ENCODE results near the gene ZNF74. TPM values are rescaled to one million over a fixed set of nuclear protein-coding genes. Genes with fewer than 3 reads are reported as not detected.

The ZNF74 gene
- total and polyA plus RNA-seq, 5 donors from 2014 or later: 3.4 to 5.9 (median 4.1) TPM

DNA sequence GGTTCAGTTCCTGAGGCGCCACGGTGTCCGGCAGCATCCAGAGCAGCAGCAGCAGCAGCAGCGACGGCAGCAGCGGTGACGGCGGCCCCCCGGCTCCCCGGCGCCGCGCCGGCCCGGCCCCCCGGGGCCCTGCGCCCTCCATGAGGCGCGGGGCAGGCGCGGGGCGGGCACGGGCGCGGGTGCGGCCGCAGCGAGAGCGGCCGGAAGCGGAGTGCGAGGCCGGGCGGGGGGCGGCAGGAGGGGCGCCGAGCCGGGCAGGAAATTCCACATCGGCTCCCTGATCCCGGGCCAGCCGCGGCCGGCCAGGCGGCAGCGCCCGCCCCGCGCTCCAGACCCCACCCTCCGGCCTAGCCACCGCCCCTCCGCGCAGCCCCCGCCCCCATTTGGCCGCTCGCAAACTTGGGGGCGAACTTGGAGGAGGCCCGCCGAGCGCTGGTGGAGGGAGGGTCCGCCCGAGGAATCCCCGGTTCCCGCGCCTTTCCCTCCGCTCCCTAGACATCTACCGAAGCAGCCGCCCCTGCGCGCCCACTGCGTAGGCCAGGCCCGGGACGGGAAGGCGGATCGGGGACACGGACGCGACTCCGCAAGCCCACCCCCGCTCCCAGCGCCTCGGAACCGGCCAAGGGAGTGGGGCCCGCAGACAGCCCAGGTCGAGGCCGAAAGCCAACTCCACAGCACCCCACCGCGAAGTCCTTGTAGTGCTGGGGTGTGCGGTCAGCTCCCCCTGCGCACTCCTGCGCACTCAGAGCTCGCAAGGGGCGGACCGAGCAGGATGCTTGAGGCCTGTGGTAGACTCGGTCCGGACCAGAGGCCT is 43.9 kb downstream of the ZNF74 start, which contains the start of gene SCARF2:
TSS of gene SCARF2 (minus strand) at position 213 of the 814 bp plus-strand sequence. CDS start at position 142, 71 bp downstream.
- peak within 1 kb of the TSS; percentile 32 for H3K4me3 ChIP-seq (ENCODE audit: low read depth, low read length)
- H3K4me3 Mint-ChIP-seq: peak within 1 kb of the TSS; percentile 79 to 87 (median 81)
- peaks cover 25% of the 10 kb centered on the region for H3K4me1 ChIP-seq (ENCODE audit: control insufficient read depth, insufficient read depth, low read length, poor library complexity, severe bottlenecking)
- H3K36me3 Mint-ChIP-seq: peaks cover 7% of the 10 kb centered on the region
- H3K9me3 ChIP-seq (ENCODE audit: control insufficient read depth in 2 of 2, low read length in 2 of 2): no peaks in the 10 kb centered on the region
- H3K9me3 Mint-ChIP-seq: peaks cover 0 to 2% (median 0%) of the 10 kb centered on the region in 7 donors
- peaks cover 20% of the 10 kb centered on the region for H3K36me3 ChIP-seq (ENCODE audit: control insufficient read depth, insufficient read depth, low read length)
- peaks cover 8% of the 10 kb centered on the region for H3K27me3 ChIP-seq (ENCODE audit: control insufficient read depth, insufficient read depth, low read length)
- H3K4me1 Mint-ChIP-seq: peaks cover 0 to 29% (median 7%) of the 10 kb centered on the region in 4 donors
- no peak for DNase-seq
- H3K27ac ChIP-seq (ENCODE audit: insufficient read depth, low read length, poor library complexity, severe bottlenecking): no peak within 1 kb of the TSS
- peaks cover 49% of the 10 kb centered on the region for H3K27me3 Mint-ChIP-seq
- ATAC-seq (ENCODE audit: low read depth in 2 of 2): no peak
- H3K27ac Mint-ChIP-seq: peak within 1 kb of the TSS; percentile 36 to 89 (median 68)

DNA sequence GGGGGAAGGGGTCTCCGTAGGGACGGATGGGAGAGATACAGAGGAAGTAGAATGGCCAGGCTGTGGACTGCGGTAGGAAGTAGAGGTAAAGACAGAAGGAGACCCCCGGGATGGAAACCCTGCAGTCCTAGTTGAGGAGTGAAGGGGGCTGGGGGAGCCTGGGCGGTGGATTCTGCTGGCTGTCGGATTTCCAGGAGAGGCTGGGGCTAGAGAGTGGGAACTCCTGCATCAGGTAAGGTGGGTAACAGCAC is 44.4 kb downstream of the ZNF74 start:
- Histone ChIP-seq H3K4me1 (ENCODE audit: control insufficient read depth, insufficient read depth, low read length, poor library complexity, severe bottlenecking) (peaks cover 25% of the 10 kb centered on the region), H3K4me3 (ENCODE audit: low read depth, low read length) (no peak overlapping the region), H3K27me3 (ENCODE audit: control insufficient read depth, insufficient read depth, low read length) (peaks cover 8% of the 10 kb centered on the region), H3K27ac (ENCODE audit: insufficient read depth, low read length, poor library complexity, severe bottlenecking) (no peak overlapping the region), H3K36me3 (ENCODE audit: control insufficient read depth, insufficient read depth, low read length) (peaks cover 20% of the 10 kb centered on the region), H3K9me3 (ENCODE audit: control insufficient read depth in 2 of 2, low read length in 2 of 2) (no peaks in the 10 kb centered on the region)
- Mint-ChIP-seq H3K27me3 (peaks cover 45% of the 10 kb centered on the region), H3K27ac (peak overlapping the region in 1 of 3 donors; percentile 89), H3K36me3 (peaks cover 12% of the 10 kb centered on the region), H3K4me3 (peak overlapping the region in 3 of 4 donors; percentile 59 to 87 (median 62)), H3K9me3 (peaks cover 0 to 2% (median 0%) of the 10 kb centered on the region in 7 donors), H3K4me1 (peaks cover 0 to 29% (median 8%) of the 10 kb centered on the region in 4 donors)
- ATAC-seq (ENCODE audit: low read depth in 2 of 2): no peak
- no peak for DNase-seq

GRCh38 chr22:20438678-20439492 is 44.9 kb downstream of the ZNF74 start:
- peak overlapping the region; percentile 29 to 87 (median 70) for H3K4me3 Mint-ChIP-seq
- peaks cover 44% of the 10 kb centered on the region for H3K27me3 Mint-ChIP-seq
- DNase-seq (no peak), ATAC-seq (ENCODE audit: low read depth in 2 of 2) (no peak)
- H3K36me3 Mint-ChIP-seq: peaks cover 12% of the 10 kb centered on the region
- peak overlapping the region in 1 of 3 donors; percentile 89 for H3K27ac Mint-ChIP-seq
- Histone ChIP-seq H3K4me3 (ENCODE audit: low read depth, low read length) (no peak overlapping the region), H3K27me3 (ENCODE audit: control insufficient read depth, insufficient read depth, low read length) (peaks cover 8% of the 10 kb centered on the region), H3K36me3 (ENCODE audit: control insufficient read depth, insufficient read depth, low read length) (peaks cover 22% of the 10 kb centered on the region), H3K27ac (ENCODE audit: insufficient read depth, low read length, poor library complexity, severe bottlenecking) (no peak overlapping the region), H3K9me3 (ENCODE audit: control insufficient read depth in 2 of 2, low read length in 2 of 2) (no peaks in the 10 kb centered on the region), H3K4me1 (ENCODE audit: control insufficient read depth, insufficient read depth, low read length, poor library complexity, severe bottlenecking) (peaks cover 25% of the 10 kb centered on the region)
- peaks cover 0 to 29% (median 8%) of the 10 kb centered on the region in 4 donors for H3K4me1 Mint-ChIP-seq
- peaks cover 0 to 2% (median 0%) of the 10 kb centered on the region in 7 donors for H3K9me3 Mint-ChIP-seq

GRCh38 chr22:20439556-20439927 is 45.6 kb downstream of the ZNF74 start:
- Histone ChIP-seq H3K4me1 (ENCODE audit: control insufficient read depth, insufficient read depth, low read length, poor library complexity, severe bottlenecking) (peaks cover 25% of the 10 kb centered on the region), H3K27ac (ENCODE audit: insufficient read depth, low read length, poor library complexity, severe bottlenecking) (no peak overlapping the region), H3K4me3 (ENCODE audit: low read depth, low read length) (no peak overlapping the region), H3K9me3 (ENCODE audit: control insufficient read depth in 2 of 2, low read length in 2 of 2) (no peaks in the 10 kb centered on the region), H3K36me3 (ENCODE audit: control insufficient read depth, insufficient read depth, low read length) (peaks cover 28% of the 10 kb centered on the region), H3K27me3 (ENCODE audit: control insufficient read depth, insufficient read depth, low read length) (peaks cover 8% of the 10 kb centered on the region)
- H3K27me3 Mint-ChIP-seq: peaks cover 38% of the 10 kb centered on the region
- peaks cover 15% of the 10 kb centered on the region for H3K36me3 Mint-ChIP-seq
- DNase-seq: no peak
- H3K9me3 Mint-ChIP-seq: peaks cover 0 to 2% (median 0%) of the 10 kb centered on the region in 7 donors
- peaks cover 0 to 28% (median 8%) of the 10 kb centered on the region in 4 donors for H3K4me1 Mint-ChIP-seq
- H3K27ac Mint-ChIP-seq: no peak overlapping the region
- peak overlapping the region; percentile 29 to 79 (median 58) for H3K4me3 Mint-ChIP-seq
- ATAC-seq (ENCODE audit: low read depth in 2 of 2): no peak

DNA sequence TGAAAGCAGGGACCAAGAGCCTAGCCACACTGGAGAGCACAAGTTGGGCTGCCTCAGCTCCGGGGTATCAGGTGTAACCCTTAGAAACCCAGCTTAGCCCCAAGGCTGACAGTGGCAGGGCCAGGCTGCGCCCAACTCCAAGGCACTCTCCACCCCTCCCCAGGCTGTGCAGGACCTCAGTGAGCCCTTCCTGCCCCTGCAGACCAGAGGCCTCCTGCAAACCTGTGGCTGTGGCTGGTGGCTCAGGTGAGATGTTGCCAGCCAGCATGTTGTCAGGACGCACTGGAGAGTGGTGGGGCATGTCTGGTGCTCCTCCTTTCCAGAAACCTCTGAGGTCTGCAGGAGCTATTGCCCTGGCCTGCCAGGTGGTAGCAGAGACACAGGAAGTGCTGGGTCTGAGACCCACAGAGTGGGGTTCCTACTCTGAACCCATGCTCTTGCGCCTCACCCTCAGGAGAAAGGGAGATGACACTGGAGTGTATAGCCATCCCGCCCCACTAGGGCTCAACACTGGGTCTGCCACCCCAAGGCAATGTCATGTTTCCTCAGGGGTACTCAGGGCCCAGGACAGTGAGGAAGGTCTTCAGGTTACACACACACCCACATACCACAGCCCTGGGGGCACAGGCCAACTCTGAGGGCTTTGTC is 46.1 kb downstream of the ZNF74 start:
- no peak overlapping the region for H3K4me3 ChIP-seq (ENCODE audit: low read depth, low read length)
- peaks cover 25% of the 10 kb centered on the region for H3K4me1 ChIP-seq (ENCODE audit: control insufficient read depth, insufficient read depth, low read length, poor library complexity, severe bottlenecking)
- H3K9me3 Mint-ChIP-seq: peaks cover 0 to 2% (median 0%) of the 10 kb centered on the region in 7 donors
- no peak overlapping the region for H3K27ac ChIP-seq (ENCODE audit: insufficient read depth, low read length, poor library complexity, severe bottlenecking)
- peaks cover 32% of the 10 kb centered on the region for H3K27me3 Mint-ChIP-seq
- H3K36me3 ChIP-seq (ENCODE audit: control insufficient read depth, insufficient read depth, low read length): peaks cover 30% of the 10 kb centered on the region
- H3K36me3 Mint-ChIP-seq: peaks cover 19% of the 10 kb centered on the region
- H3K4me1 Mint-ChIP-seq: peaks cover 0 to 26% (median 8%) of the 10 kb centered on the region in 4 donors
- H3K4me3 Mint-ChIP-seq: no peak overlapping the region
- H3K27ac Mint-ChIP-seq: no peak overlapping the region
- H3K9me3 ChIP-seq (ENCODE audit: control insufficient read depth in 2 of 2, low read length in 2 of 2): no peaks in the 10 kb centered on the region
- ATAC-seq (ENCODE audit: low read depth in 2 of 2): no peak
- no peak for DNase-seq
- peaks cover 5% of the 10 kb centered on the region for H3K27me3 ChIP-seq (ENCODE audit: control insufficient read depth, insufficient read depth, low read length)

DNA sequence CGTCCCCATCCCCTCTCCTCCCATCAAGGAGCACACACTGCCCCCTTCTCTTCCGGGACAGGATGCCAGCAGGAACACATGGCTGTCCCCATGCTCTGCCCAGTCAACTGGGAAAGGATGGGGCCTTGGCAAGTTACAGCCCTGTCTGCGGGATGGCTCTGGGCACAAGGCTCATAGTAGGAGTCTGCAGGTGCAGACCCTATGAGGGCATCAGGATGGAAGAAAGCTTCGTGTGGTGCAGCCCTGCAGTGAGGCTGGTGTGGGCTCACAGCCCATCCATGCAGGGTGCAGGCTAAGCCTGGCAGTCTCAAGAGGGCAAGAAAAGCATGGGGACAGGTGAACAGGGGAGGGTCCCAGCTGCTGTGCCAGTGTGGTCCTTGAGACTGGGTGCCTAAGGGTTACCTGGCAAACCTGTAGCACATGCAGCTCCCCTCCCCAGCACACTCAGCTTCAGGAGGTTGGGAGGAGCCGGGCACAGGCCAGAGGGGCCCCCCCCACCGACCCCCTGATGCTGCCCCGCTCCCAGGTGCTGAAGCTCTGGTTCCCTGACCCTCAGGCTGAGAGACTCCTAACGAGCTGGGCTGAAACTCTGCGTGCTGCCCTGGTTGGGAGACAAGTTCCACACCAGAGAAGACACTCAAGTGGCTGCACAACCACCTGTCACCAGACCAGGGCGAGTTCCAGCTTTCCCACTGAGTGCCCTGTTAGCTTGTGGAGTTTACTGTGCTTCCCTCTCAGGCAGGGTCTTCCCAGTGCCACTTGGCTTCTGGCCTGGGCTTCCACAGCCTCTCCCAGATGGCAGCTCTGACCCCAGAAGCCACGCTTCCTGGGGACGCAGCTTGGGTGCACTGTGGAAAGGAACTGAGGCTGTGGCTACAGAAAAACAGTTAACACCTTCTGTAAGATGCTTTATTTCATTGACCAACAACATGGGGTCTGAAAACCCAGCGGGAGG is 47.0 kb downstream of the ZNF74 start:
- no peak overlapping the region for H3K27ac ChIP-seq (ENCODE audit: insufficient read depth, low read length, poor library complexity, severe bottlenecking)
- ATAC-seq (ENCODE audit: low read depth in 2 of 2): no peak
- peaks cover 36% of the 10 kb centered on the region for H3K36me3 ChIP-seq (ENCODE audit: control insufficient read depth, insufficient read depth, low read length)
- peaks cover 0 to 19% (median 8%) of the 10 kb centered on the region in 4 donors for H3K4me1 Mint-ChIP-seq
- H3K4me3 ChIP-seq (ENCODE audit: low read depth, low read length): no peak overlapping the region
- peaks cover under 1% of the 10 kb centered on the region for H3K27me3 ChIP-seq (ENCODE audit: control insufficient read depth, insufficient read depth, low read length)
- H3K4me1 ChIP-seq (ENCODE audit: control insufficient read depth, insufficient read depth, low read length, poor library complexity, severe bottlenecking): peaks cover 24% of the 10 kb centered on the region
- peak overlapping the region in 1 of 3 donors; percentile 64 for H3K27ac Mint-ChIP-seq
- DNase-seq: no peak
- H3K27me3 Mint-ChIP-seq: peaks cover 25% of the 10 kb centered on the region
- H3K9me3 Mint-ChIP-seq: no peaks in the 10 kb centered on the region
- H3K9me3 ChIP-seq (ENCODE audit: control insufficient read depth in 2 of 2, low read length in 2 of 2): no peaks in the 10 kb centered on the region
- H3K4me3 Mint-ChIP-seq: peak overlapping the region in 1 of 4 donors; percentile 15
- H3K36me3 Mint-ChIP-seq: peaks cover 20% of the 10 kb centered on the region
